ENCODE data around the gene TBX2.

DNA sequence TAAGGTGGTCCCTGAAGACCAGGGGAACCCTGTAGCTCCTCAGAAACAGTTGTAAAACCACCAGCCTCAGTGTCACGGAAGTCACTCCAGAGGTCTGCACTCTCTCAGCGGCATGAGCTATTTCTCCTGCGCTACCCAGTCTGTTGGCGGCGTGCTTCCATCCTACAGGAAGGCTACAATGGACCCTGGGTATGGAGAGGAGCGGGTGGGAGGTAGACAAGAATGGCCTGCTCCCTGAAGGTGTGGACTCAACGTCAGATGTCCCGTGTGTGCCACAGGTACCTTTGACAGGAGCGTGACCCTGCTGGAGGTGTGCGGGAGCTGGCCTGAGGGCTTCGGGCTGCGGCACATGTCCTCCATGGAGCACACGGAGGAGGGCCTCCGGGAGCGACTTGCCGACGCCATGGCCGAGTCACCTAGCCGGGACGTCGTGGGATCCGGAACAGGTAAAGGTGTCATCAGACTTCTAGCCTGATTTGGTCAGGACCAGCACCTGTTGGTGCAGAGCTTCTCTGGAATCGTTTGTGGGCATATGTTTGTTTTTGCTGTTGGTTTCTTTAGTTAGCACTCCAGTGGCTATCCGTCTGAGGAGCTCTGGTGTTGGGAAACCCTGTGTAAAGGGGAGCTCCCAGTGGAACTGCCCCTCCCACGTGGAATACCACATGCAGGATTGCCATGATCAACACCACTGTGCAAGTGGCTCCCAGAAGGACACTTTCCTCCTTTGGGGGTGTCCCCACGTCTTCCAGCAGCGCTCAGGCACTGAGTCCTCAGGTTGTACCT, 31.4 kb upstream of the TBX2 start:
- TF ChIP-seq, protein P1, sequence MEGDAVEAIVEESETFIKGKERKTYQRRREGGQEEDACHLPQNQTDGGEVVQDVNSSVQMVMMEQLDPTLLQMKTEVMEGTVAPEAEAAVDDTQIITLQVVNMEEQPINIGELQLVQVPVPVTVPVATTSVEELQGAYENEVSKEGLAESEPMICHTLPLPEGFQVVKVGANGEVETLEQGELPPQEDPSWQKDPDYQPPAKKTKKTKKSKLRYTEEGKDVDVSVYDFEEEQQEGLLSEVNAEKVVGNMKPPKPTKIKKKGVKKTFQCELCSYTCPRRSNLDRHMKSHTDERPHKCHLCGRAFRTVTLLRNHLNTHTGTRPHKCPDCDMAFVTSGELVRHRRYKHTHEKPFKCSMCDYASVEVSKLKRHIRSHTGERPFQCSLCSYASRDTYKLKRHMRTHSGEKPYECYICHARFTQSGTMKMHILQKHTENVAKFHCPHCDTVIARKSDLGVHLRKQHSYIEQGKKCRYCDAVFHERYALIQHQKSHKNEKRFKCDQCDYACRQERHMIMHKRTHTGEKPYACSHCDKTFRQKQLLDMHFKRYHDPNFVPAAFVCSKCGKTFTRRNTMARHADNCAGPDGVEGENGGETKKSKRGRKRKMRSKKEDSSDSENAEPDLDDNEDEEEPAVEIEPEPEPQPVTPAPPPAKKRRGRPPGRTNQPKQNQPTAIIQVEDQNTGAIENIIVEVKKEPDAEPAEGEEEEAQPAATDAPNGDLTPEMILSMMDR (conservative IDR thresholded peaks at IDR 0.05 in 1 of 2, IDR thresholded peaks at IDR 0.05 in 1 of 2; ENCODE audit: low read depth in 1 of 2, low read length in 2 of 2) = no peak
- no peak for TF ChIP-seq EZH2 (IDR thresholded peaks at IDR 0.05; ENCODE audit: low read length, missing control alignments)
